Measurements from ENCODE around the gene DLX1. TPM values are rescaled to one million over a fixed set of nuclear protein-coding genes. Genes with fewer than 3 reads are reported as not detected.
"Not testable (repeated sequence)": the region's sequence is repeated elsewhere in the genome, so short reads cannot be mapped to it uniquely, and the experiment has no call there.

DLX1 gene
- total RNA-seq, 1 donor = 1.8 TPM

DNA sequence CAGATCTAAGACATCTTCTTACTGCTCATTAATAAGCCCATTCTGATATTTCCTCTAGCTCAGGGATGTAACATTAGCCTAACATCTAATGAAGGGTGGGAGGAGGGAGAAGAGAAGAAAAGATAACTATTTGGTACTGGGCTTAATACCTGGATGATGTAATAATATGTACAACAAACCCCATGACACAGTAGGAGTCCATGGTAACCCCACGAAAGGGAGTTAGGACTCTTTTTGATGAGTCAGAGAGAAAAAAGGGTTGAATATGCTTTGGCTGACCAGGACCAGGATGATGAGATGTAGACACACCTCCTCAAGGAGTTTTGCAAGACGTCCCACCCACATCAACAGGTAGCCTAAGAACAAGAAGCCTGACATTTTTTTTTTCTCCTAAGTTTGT, 51.8 kb downstream of the DLX1 start:
- H2AFZ ChIP-seq (ENCODE audit: low read length) = no peak overlapping the region
- TF ChIP-seq, protein P1, sequence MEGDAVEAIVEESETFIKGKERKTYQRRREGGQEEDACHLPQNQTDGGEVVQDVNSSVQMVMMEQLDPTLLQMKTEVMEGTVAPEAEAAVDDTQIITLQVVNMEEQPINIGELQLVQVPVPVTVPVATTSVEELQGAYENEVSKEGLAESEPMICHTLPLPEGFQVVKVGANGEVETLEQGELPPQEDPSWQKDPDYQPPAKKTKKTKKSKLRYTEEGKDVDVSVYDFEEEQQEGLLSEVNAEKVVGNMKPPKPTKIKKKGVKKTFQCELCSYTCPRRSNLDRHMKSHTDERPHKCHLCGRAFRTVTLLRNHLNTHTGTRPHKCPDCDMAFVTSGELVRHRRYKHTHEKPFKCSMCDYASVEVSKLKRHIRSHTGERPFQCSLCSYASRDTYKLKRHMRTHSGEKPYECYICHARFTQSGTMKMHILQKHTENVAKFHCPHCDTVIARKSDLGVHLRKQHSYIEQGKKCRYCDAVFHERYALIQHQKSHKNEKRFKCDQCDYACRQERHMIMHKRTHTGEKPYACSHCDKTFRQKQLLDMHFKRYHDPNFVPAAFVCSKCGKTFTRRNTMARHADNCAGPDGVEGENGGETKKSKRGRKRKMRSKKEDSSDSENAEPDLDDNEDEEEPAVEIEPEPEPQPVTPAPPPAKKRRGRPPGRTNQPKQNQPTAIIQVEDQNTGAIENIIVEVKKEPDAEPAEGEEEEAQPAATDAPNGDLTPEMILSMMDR (IDR thresholded peaks at IDR 0.05; ENCODE audit: extremely low read depth, low read depth, low read length) = no peak
- no peak overlapping the region for H3K4me3 ChIP-seq (ENCODE audit: insufficient read depth, low read length)
- no peaks in the 10 kb centered on the region for H3K79me2 ChIP-seq (ENCODE audit: insufficient read depth, low read length)
- H3K9me3 ChIP-seq (ENCODE audit: low read depth, low read length) = no peaks in the 10 kb centered on the region
- H3K27ac ChIP-seq (ENCODE audit: low read depth, low read length) = no peak overlapping the region
- H3K36me3 ChIP-seq (ENCODE audit: insufficient read depth, low read length) = no peaks in the 10 kb centered on the region
- H3K27me3 ChIP-seq (ENCODE audit: insufficient read depth, low read length) = no peaks in the 10 kb centered on the region
- H3K4me1 ChIP-seq (ENCODE audit: insufficient read depth, low read length) = no peaks in the 10 kb centered on the region
- no peak overlapping the region for H3K4me2 ChIP-seq (ENCODE audit: insufficient read depth, low read length)
- no peak for DNase-seq (ENCODE audit: insufficient read length, low spot score, missing footprints)
- H4K20me1 ChIP-seq (ENCODE audit: insufficient read depth, low read length) = no peaks in the 10 kb centered on the region

- Histone ChIP-seq H3K4me2 (ENCODE audit: insufficient read depth, low read length) (no peak overlapping the region), H2AFZ (ENCODE audit: low read length) (no peak overlapping the region), H3K4me1 (ENCODE audit: insufficient read depth, low read length) (no peaks in the 10 kb centered on the region), H4K20me1 (ENCODE audit: insufficient read depth, low read length) (no peaks in the 10 kb centered on the region), H3K36me3 (ENCODE audit: insufficient read depth, low read length) (no peaks in the 10 kb centered on the region), H3K4me3 (ENCODE audit: insufficient read depth, low read length) (no peak overlapping the region), H3K27me3 (ENCODE audit: insufficient read depth, low read length) (no peaks in the 10 kb centered on the region), H3K27ac (ENCODE audit: low read depth, low read length) (no peak overlapping the region), H3K79me2 (ENCODE audit: insufficient read depth, low read length) (no peaks in the 10 kb centered on the region), H3K9me3 (ENCODE audit: low read depth, low read length) (no peaks in the 10 kb centered on the region)
- TF ChIP-seq, protein P1 (IDR thresholded peaks at IDR 0.05; ENCODE audit: extremely low read depth, low read depth, low read length) = no peak
- no peak for DNase-seq (ENCODE audit: insufficient read length, low spot score, missing footprints)
Measured at GRCh38 chr2:172137943-172138342, 52.6 kb downstream of the DLX1 start.

- H3K27me3 ChIP-seq (ENCODE audit: insufficient read depth, low read length); H3K27ac ChIP-seq (ENCODE audit: low read depth, low read length); H4K20me1 ChIP-seq (ENCODE audit: insufficient read depth, low read length); H3K4me3 ChIP-seq (ENCODE audit: insufficient read depth, low read length); H3K79me2 ChIP-seq (ENCODE audit: insufficient read depth, low read length); H2AFZ ChIP-seq (ENCODE audit: low read length); DNase-seq (ENCODE audit: insufficient read length, low spot score, missing footprints); H3K36me3 ChIP-seq (ENCODE audit: insufficient read depth, low read length); H3K9me3 ChIP-seq (ENCODE audit: low read depth, low read length); H3K4me1 ChIP-seq (ENCODE audit: insufficient read depth, low read length); H3K4me2 ChIP-seq (ENCODE audit: insufficient read depth, low read length): not testable (repeated sequence)
Measured at GRCh38 chr2:172138727-172139126, 53.4 kb downstream of the DLX1 start.

Other genes with a start within 250 kb of the DLX1 start
- 26.8 and 29.8 TPM in 2 replicates for gene SLC25A12, start 191.3 kb upstream of the DLX1 start, total RNA-seq
- 31.1 and 35.4 TPM in 2 replicates for gene HAT1, start 163.0 kb upstream of the DLX1 start, total RNA-seq
- gene METAP1D, start 85.6 kb upstream of the DLX1 start, total RNA-seq = 11.2 and 12.7 TPM in 2 replicates
- gene DLX2, start 17.4 kb downstream of the DLX1 start, total RNA-seq = 0.36 and 0.59 TPM in 2 replicates

Data from osteoblast (primary cell).